ENCODE data around the gene SCN5A.

DNA sequence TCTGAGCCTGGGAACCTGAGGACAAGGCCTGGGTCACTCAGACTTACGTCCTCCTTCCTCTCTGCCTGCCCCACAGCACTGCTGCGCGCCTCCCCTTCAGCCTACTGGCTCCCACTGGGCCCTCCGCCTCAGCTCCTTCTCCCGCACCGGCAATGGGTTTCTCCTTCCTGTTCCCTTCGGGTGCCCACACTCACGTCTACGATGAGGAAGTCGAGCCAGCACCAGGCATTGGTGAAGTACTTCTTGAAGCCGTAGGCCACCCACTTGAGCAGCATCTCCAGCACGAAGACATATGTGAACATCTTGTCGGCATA lies 83.3 kb downstream of the SCN5A start:
- TF ChIP-seq POLR2AphosphoS5 (IDR thresholded peaks at IDR 0.05) (no peak), POLR2A (IDR thresholded peaks at IDR 0.05) (no peak), EP300 (IDR thresholded peaks at IDR 0.05) (no peak)
- TF ChIP-seq, protein P1, sequence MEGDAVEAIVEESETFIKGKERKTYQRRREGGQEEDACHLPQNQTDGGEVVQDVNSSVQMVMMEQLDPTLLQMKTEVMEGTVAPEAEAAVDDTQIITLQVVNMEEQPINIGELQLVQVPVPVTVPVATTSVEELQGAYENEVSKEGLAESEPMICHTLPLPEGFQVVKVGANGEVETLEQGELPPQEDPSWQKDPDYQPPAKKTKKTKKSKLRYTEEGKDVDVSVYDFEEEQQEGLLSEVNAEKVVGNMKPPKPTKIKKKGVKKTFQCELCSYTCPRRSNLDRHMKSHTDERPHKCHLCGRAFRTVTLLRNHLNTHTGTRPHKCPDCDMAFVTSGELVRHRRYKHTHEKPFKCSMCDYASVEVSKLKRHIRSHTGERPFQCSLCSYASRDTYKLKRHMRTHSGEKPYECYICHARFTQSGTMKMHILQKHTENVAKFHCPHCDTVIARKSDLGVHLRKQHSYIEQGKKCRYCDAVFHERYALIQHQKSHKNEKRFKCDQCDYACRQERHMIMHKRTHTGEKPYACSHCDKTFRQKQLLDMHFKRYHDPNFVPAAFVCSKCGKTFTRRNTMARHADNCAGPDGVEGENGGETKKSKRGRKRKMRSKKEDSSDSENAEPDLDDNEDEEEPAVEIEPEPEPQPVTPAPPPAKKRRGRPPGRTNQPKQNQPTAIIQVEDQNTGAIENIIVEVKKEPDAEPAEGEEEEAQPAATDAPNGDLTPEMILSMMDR (IDR thresholded peaks at IDR 0.05), result no peak
